ENCODE results near the gene ESR1. TPM values are rescaled to one million over a fixed set of nuclear protein-coding genes. Genes with fewer than 3 reads are reported as not detected.
"Not testable (repeated sequence)": the region's sequence is repeated elsewhere in the genome, so short reads cannot be mapped to it uniquely, and the experiment has no call there.

Gene ESR1
- total RNA-seq, 6 experiments from 2014 or later, result 1.6 to 59.9 (median 18.6) TPM

- H3K4me3 ChIP-seq, result no peak overlapping the region
- 83% methylated on average over 3 of the region's 3 CpGs for WGBS (ENCODE audit: insufficient coverage, low coverage, low lambda C conversion rate, missing lambda C conversion rate)
- no peaks in the 10 kb centered on the region for H3K4me1 ChIP-seq
- H3K9me3 ChIP-seq, result no peaks in the 10 kb centered on the region
- ATAC-seq, result no peak
- H3K36me3 ChIP-seq, result no peaks in the 10 kb centered on the region
- no peak for TF ChIP-seq POLR2A (IDR thresholded peaks at IDR 0.05)
- TF ChIP-seq CTCF (IDR thresholded peaks at IDR 0.05), result no peak
- intact Hi-C loops (cut with DNase I), result no loop called here
- no peak overlapping the region for H3K27ac ChIP-seq
- H3K27me3 ChIP-seq, result no peaks in the 10 kb centered on the region
- DNase-seq, result no peak
Measured at GRCh38 chr6:152071843-152072242, 264.4 kb downstream of the ESR1 start.

- H3K4me1 ChIP-seq; ATAC-seq; H3K36me3 ChIP-seq; intact Hi-C loops (cut with DNase I); H3K27me3 ChIP-seq; H3K9me3 ChIP-seq; H3K4me3 ChIP-seq; H3K27ac ChIP-seq; DNase-seq: not testable (repeated sequence)
- 94% methylated on average over 3 of the region's 3 CpGs for WGBS (ENCODE audit: insufficient coverage, low coverage, low lambda C conversion rate, missing lambda C conversion rate)
Measured at GRCh38 chr6:152076242-152076641, 268.8 kb downstream of the ESR1 start.

GRCh38 chr6:152078001-152078400 is 270.5 kb downstream of the ESR1 start:
- H3K4me1 ChIP-seq, result no peaks in the 10 kb centered on the region
- TF ChIP-seq POLR2A (IDR thresholded peaks at IDR 0.05) (no peak), CTCF (IDR thresholded peaks at IDR 0.05) (no peak)
- H3K27me3 ChIP-seq, result no peaks in the 10 kb centered on the region
- DNase-seq, result no peak
- no peaks in the 10 kb centered on the region for H3K36me3 ChIP-seq
- H3K4me3 ChIP-seq, result no peak overlapping the region
- no peak for ATAC-seq
- intact Hi-C loops (cut with DNase I), result no loop called here
- no peak overlapping the region for H3K27ac ChIP-seq
- H3K9me3 ChIP-seq, result no peaks in the 10 kb centered on the region
- 94% methylated on average over 4 of the region's 4 CpGs for WGBS (ENCODE audit: insufficient coverage, low coverage, low lambda C conversion rate, missing lambda C conversion rate)

GRCh38 chr6:152078804-152079203 is 271.3 kb downstream of the ESR1 start:
- no CpG with 5 or more reads among the region's 7 CpGs for WGBS (ENCODE audit: insufficient coverage, low coverage, low lambda C conversion rate, missing lambda C conversion rate)
- H3K27me3 ChIP-seq, result no peaks in the 10 kb centered on the region
- H3K9me3 ChIP-seq, result no peaks in the 10 kb centered on the region
- ATAC-seq, result no peak
- DNase-seq, result no peak
- intact Hi-C loops (cut with DNase I), result no loop called here
- H3K36me3 ChIP-seq, result no peaks in the 10 kb centered on the region
- H3K27ac ChIP-seq, result no peak overlapping the region
- H3K4me3 ChIP-seq, result no peak overlapping the region
- TF ChIP-seq POLR2A (IDR thresholded peaks at IDR 0.05) (no peak), CTCF (IDR thresholded peaks at IDR 0.05) (no peak)
- H3K4me1 ChIP-seq, result no peaks in the 10 kb centered on the region

GRCh38 chr6:152085451-152085921 is 278.0 kb downstream of the ESR1 start:
- Histone ChIP-seq H3K36me3 (no peaks in the 10 kb centered on the region), H3K4me1 (no peaks in the 10 kb centered on the region), H3K27ac (no peak overlapping the region), H3K4me3 (no peak overlapping the region), H3K27me3 (no peaks in the 10 kb centered on the region), H3K9me3 (no peaks in the 10 kb centered on the region)
- DNase-seq (no peak), ATAC-seq (peak in 2 of 4 donors; percentile 44 to 66)
- intact Hi-C loops (cut with DNase I), result no loop called here
- WGBS (ENCODE audit: insufficient coverage, low coverage, low lambda C conversion rate, missing lambda C conversion rate), result 92% methylated on average over 2 of the region's 4 CpGs
- TF ChIP-seq POLR2A (IDR thresholded peaks at IDR 0.05) (no peak), CTCF (IDR thresholded peaks at IDR 0.05) (no peak)

Data from right lobe of liver (tissue), 6 donors.